Measurements from ENCODE around the gene UBALD2. TPM values are rescaled to one million over a fixed set of nuclear protein-coding genes. Genes with fewer than 3 reads are reported as not detected.

The UBALD2 gene
- total and polyA plus RNA-seq, 2 of the 8 experiments (the other 6 are each of a cell fraction or from before 2014, with no cell fraction given): 17.8 to 22.6 TPM

- peak overlapping the region; percentile 65; the same call in 1 of the 2 replicates for H2AK5ac ChIP-seq (ENCODE audit: low read depth, low read length)
- 92% methylated on average over 15 of the region's 15 CpGs; no CpG with 5 or more reads in 1 of the 2 experiments for WGBS, 2 experiments (ENCODE audit: extremely low coverage in 1 of 2, insufficient coverage in 1 of 2, insufficient read length in 1 of 2, insufficient replicate concordance in 2 of 2, low coverage in 1 of 2, low lambda C conversion rate in 2 of 2, missing lambda C conversion rate in 1 of 2)
- no peak overlapping the region for H3K4me3 ChIP-seq (ENCODE audit: extremely low read depth in 1 of 4, insufficient read depth in 2 of 4, low read depth in 3 of 4, low read length in 4 of 4)
- no peak overlapping the region for H4K8ac ChIP-seq (ENCODE audit: extremely low read depth, insufficient read depth, low read length)
- H3K4me2 ChIP-seq (ENCODE audit: insufficient read depth in 1 of 2, low read depth in 2 of 2, low read length in 2 of 2): peak overlapping the region in 1 of 2 experiments; percentile 68; a peak in 2 of 4 replicates
- no peak overlapping the region for H4K91ac ChIP-seq (replicated peaks; ENCODE audit: insufficient read length, low read length)
- no peak overlapping the region for H2BK120ac ChIP-seq (replicated peaks; ENCODE audit: low read depth, low read length)
- no peak overlapping the region for H2BK20ac ChIP-seq (ENCODE audit: low read length)
- no peaks in the 10 kb centered on the region for H3K9me3 ChIP-seq (ENCODE audit: insufficient read depth in 2 of 2, low read depth in 1 of 2, low read length in 1 of 2)
- no peak overlapping the region for H3K56ac ChIP-seq (replicated peaks; ENCODE audit: insufficient read length, low read depth, low read length)
- ChIA-PET CTCF (ENCODE audit: partially characterized antibody) (interaction anchor here (0.6 to 4.1 kb wide), 5 partner anchors 12 to 109 kb away, joined by 3 to 18 read pairs (median 3); no protein-coding TSS in a partner anchor), POLR2A (ENCODE audit: partially characterized antibody) (interaction anchor here (0.7 to 1.7 kb wide), 10 partner anchors 12 to 119 kb away, joined by 3 to 7 read pairs (median 4); no protein-coding TSS in a partner anchor)
- H4K5ac ChIP-seq (ENCODE audit: insufficient read length, low read depth, low read length): no peak overlapping the region
- no peak overlapping the region for H3K23ac ChIP-seq (ENCODE audit: insufficient read length)
- no peaks in the 10 kb centered on the region for H3K79me1 ChIP-seq (ENCODE audit: low read depth, low read length)
- no peak overlapping the region for H3K9ac ChIP-seq (replicated peaks in 1 of 4; ENCODE audit: extremely low read depth in 1 of 4, low read depth in 3 of 4, low read length in 3 of 4)
- H3K18ac ChIP-seq (ENCODE audit: extremely low read depth, low read length): no peak overlapping the region; the same call in 1 of the 2 replicates
- H2BK15ac ChIP-seq (ENCODE audit: low read length): peak overlapping the region; percentile 72; the same call in 1 of the 2 replicates
- no peak overlapping the region for H2BK5ac ChIP-seq (ENCODE audit: low read depth, low read length)
- no peak for DNase-seq (ENCODE audit: low read depth in 1 of 2, low spot score in 2 of 2)
- H3K4me1 ChIP-seq (replicated peaks in 1 of 4; ENCODE audit: control insufficient read depth in 3 of 4, insufficient read depth in 4 of 4, low read length in 3 of 4): peaks cover 0 to 9% (median 5%) of the 10 kb centered on the region in 4 experiments; a peak in 6 of 7 replicates
- H2BK12ac ChIP-seq (ENCODE audit: low read depth, low read length): 0 out of 2 replicates have a peak overlapping the region, but pooled peaks have one; percentile 60
- peaks cover 5 to 42% (median 31%) of the 10 kb centered on the region in 4 experiments for H3K27me3 ChIP-seq (replicated peaks in 1 of 4; ENCODE audit: control insufficient read depth in 3 of 4, extremely low read depth in 1 of 4, insufficient read depth in 3 of 4, low read length in 3 of 4)
- no peak overlapping the region for H2AFZ ChIP-seq (ENCODE audit: low read length)
- no peaks in the 10 kb centered on the region for H3K79me2 ChIP-seq (ENCODE audit: control insufficient read depth in 1 of 2, insufficient read depth in 2 of 2, low read length in 2 of 2)
- no peak overlapping the region for H3K4ac ChIP-seq (replicated peaks; ENCODE audit: insufficient read length, low read depth, low read length)
- H3K14ac ChIP-seq (ENCODE audit: insufficient read length): no peak overlapping the region
- no peak for FAIRE-seq
- TF ChIP-seq TEAD4 (IDR thresholded peaks at IDR 0.05; ENCODE audit: low read depth, low read length) (no peak), NRF1 (IDR thresholded peaks at IDR 0.05; ENCODE audit: low read depth, low read length) (no peak), SIRT6 (IDR thresholded peaks at IDR 0.05; ENCODE audit: low read length) (no peak), CTCF (IDR thresholded peaks at IDR 0.05; ENCODE audit: control extremely low read depth in 1 of 3, insufficient read depth in 1 of 3, low read depth in 1 of 3, low read length in 3 of 3) (no peak), SP2 (IDR thresholded peaks at IDR 0.05; ENCODE audit: low read length) (no peak)
- peaks cover 11% of the 10 kb centered on the region for H3K23me2 ChIP-seq (ENCODE audit: low read depth, low read length)
- no peaks in the 10 kb centered on the region for H3K36me3 ChIP-seq (ENCODE audit: control insufficient read depth in 2 of 4, insufficient read depth in 4 of 4, low read length in 3 of 4)
- H4K20me1 ChIP-seq (replicated peaks in 1 of 2; ENCODE audit: control insufficient read depth in 1 of 2, insufficient read depth in 2 of 2, low read length in 2 of 2): no peaks in the 10 kb centered on the region
- no peak overlapping the region for H3K27ac ChIP-seq (ENCODE audit: low read depth, low read length)
Observed at GRCh38 chr17:76241691-76242255, 23.4 kb upstream of the UBALD2 start.

All from H1 (cell line).